PC-9 (cell line): ENCODE data around the gene PHF23.

Experiments
- EZH2 ChIP-seq: fragments of 200-600 bp; sonication (generic); IDR thresholded peaks from 2 replicates; pipeline ENCODE4 v1.8.0; 2017; ENCODE audit warnings: antibody characterized with exemption, low read depth
- TF ChIP-seq, protein P1 (sequence below): fragments of 200-600 bp; sonication (generic); conservative IDR thresholded peaks from 2 replicates; pipeline ENCODE4 v1.6.1; 2017; ENCODE audit warnings: mixed run types, antibody characterized with exemption, mild to moderate bottlenecking, moderate library complexity

DNA sequence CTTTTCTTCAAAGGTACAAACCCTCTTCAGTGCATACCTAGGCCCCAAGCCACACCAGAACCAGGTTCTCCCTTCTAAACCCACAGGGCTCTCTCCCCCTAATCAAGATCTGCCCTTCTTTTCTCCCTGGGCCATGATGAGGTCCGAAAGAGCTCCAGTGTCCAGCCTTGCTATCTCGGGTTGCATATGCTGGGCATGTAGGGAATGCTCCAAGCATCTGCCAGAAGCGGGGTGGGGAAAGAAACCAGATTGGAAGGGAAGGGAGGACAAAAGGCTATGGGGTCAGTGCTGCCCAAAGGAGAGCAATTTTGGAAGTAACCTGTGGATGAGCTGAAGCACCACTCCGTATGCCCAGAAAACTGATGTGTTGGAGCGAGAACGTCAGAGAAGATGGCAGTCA, 10.0 kb upstream of the PHF23 start:
- TF ChIP-seq, protein P1, sequence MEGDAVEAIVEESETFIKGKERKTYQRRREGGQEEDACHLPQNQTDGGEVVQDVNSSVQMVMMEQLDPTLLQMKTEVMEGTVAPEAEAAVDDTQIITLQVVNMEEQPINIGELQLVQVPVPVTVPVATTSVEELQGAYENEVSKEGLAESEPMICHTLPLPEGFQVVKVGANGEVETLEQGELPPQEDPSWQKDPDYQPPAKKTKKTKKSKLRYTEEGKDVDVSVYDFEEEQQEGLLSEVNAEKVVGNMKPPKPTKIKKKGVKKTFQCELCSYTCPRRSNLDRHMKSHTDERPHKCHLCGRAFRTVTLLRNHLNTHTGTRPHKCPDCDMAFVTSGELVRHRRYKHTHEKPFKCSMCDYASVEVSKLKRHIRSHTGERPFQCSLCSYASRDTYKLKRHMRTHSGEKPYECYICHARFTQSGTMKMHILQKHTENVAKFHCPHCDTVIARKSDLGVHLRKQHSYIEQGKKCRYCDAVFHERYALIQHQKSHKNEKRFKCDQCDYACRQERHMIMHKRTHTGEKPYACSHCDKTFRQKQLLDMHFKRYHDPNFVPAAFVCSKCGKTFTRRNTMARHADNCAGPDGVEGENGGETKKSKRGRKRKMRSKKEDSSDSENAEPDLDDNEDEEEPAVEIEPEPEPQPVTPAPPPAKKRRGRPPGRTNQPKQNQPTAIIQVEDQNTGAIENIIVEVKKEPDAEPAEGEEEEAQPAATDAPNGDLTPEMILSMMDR = no peak
- TF ChIP-seq EZH2 = no peak
